Natural killer cell treated with Interleukin-12 subunit alpha and Interleukin-12 subunit beta and Interleukin-15 and Interleukin-18, amount 100 ng/mL, for 72 hours (primary cell): Measurements from ENCODE around the gene FBXO21. TPM values are rescaled to one million over a fixed set of nuclear protein-coding genes. Genes with fewer than 3 reads are reported as not detected.
A peak's percentile ranks its signal among the peaks of the same experiment; 100 is the strongest.
"Not testable (repeated sequence)": the region's sequence is repeated elsewhere in the genome, so short reads cannot be mapped to it uniquely, and the experiment has no call there.

Source experiments
- ATAC-seq, 2 donors: fragments of 150-1000 bp; cut with Tn5 transposase in 1 of 2; sonication (Bioruptor Pico), chemical (Tn5 transposase) in 1 of 2; 2 replicates each; pipeline ENCODE4 v1.10.0; 2021
- DNase-seq: peaks from one replicate; pipeline ENCODE4 v3.0.0; 2022; ENCODE audit warnings: low spot score
- H3K27ac Mint-ChIP-seq, 2 donors: 1 replicate in 1 of 2; 2 replicates in 1 of 2; pipeline ENCODE4 v1.8.0; 2022; ENCODE audit warnings: mixed read lengths in 2 of 2, mild to moderate bottlenecking in 1 of 2, moderate library complexity in 1 of 2
- H3K27me3 Mint-ChIP-seq, 2 donors: 1 replicate in 1 of 2; 2 replicates in 1 of 2; pipeline ENCODE4 v1.8.0; 2022; ENCODE audit warnings: mixed read lengths in 2 of 2
- H3K36me3 Mint-ChIP-seq: one replicate; pipeline ENCODE4 v1.8.0; 2022; ENCODE audit warnings: mixed read lengths
- H3K4me1 Mint-ChIP-seq, 2 donors: 1 replicate in 1 of 2; 2 replicates in 1 of 2; pipeline ENCODE4 v1.8.0; 2022; ENCODE audit warnings: low read depth in 2 of 2, mixed read lengths in 2 of 2, mild to moderate bottlenecking in 1 of 2
- H3K4me3 Mint-ChIP-seq: one replicate; pipeline ENCODE4 v1.8.0; 2022; ENCODE audit warnings: mixed read lengths
- H3K9me3 Mint-ChIP-seq: 2 replicates; pipeline ENCODE4 v1.8.0; 2022; ENCODE audit warnings: mixed read lengths
- total RNA-seq, 2 donors: library from RNA; stranded (reverse); gene quantifications; one replicate each; pipeline ENCODE4 v1.2.3, GENCODE V29; 2022

Gene FBXO21
- total RNA-seq, 2 donors from 2014 or later: 30.4 to 37.7 TPM

- Mint-ChIP-seq H3K4me3 (no peak overlapping the region), H3K4me1 (no peaks in the 10 kb centered on the region), H3K9me3 (no peaks in the 10 kb centered on the region), H3K27me3 (no peaks in the 10 kb centered on the region), H3K36me3 (no peaks in the 10 kb centered on the region), H3K27ac (no peak overlapping the region)
- DNase-seq (no peak), ATAC-seq (no peak)
These were observed 78.3 kb downstream of the FBXO21 start for GRCh38 chr12:117111821-117112595.

GRCh38 chr12:117111386-117111785 is 78.9 kb downstream of the FBXO21 start:
- H3K4me1 Mint-ChIP-seq: no peaks in the 10 kb centered on the region
- DNase-seq (no peak), ATAC-seq (peak in 1 of 2 donors; percentile 24)
- no peak overlapping the region for H3K4me3 Mint-ChIP-seq
- no peaks in the 10 kb centered on the region for H3K9me3 Mint-ChIP-seq
- peaks cover 0 to 2% of the 10 kb centered on the region in 2 donors for H3K27me3 Mint-ChIP-seq
- H3K27ac Mint-ChIP-seq: no peak overlapping the region
- H3K36me3 Mint-ChIP-seq: no peaks in the 10 kb centered on the region

- Mint-ChIP-seq H3K9me3 (no peaks in the 10 kb centered on the region), H3K4me1 (peaks cover 7% of the 10 kb centered on the region in 2 donors), H3K4me3 (no peak overlapping the region), H3K27me3 (peaks cover 0 to 10% of the 10 kb centered on the region in 2 donors), H3K36me3 (no peaks in the 10 kb centered on the region), H3K27ac (no peak overlapping the region)
- no peak for ATAC-seq
- DNase-seq: no peak
These were observed 80.2 kb downstream of the FBXO21 start for GRCh38 chr12:117109943-117110635.

- Mint-ChIP-seq H3K4me3 (no peak overlapping the region), H3K36me3 (no peaks in the 10 kb centered on the region), H3K27ac (peak overlapping the region in 1 of 2 donors; percentile 6), H3K9me3 (no peaks in the 10 kb centered on the region), H3K4me1 (peaks cover 7% of the 10 kb centered on the region in 2 donors), H3K27me3 (peaks cover 0 to 12% of the 10 kb centered on the region in 2 donors)
- peak; percentile 53 to 55 for ATAC-seq
- no peak for DNase-seq
These were observed 84.4 kb downstream of the FBXO21 start for GRCh38 chr12:117105902-117106301.

- H3K4me3 Mint-ChIP-seq, H3K27ac Mint-ChIP-seq, H3K4me1 Mint-ChIP-seq, ATAC-seq, H3K36me3 Mint-ChIP-seq, DNase-seq, H3K9me3 Mint-ChIP-seq: not testable (repeated sequence)
- peaks cover 0 to 12% of the 10 kb centered on the region in 2 donors for H3K27me3 Mint-ChIP-seq
These were observed 86.3 kb downstream of the FBXO21 start for GRCh38 chr12:117104003-117104402.

- no peak overlapping the region for H3K27ac Mint-ChIP-seq
- H3K4me3 Mint-ChIP-seq: no peak overlapping the region
- no peaks in the 10 kb centered on the region for H3K9me3 Mint-ChIP-seq
- peaks cover 10 to 13% of the 10 kb centered on the region in 2 donors for H3K4me1 Mint-ChIP-seq
- H3K36me3 Mint-ChIP-seq: no peaks in the 10 kb centered on the region
- peaks cover 0 to 12% of the 10 kb centered on the region in 2 donors for H3K27me3 Mint-ChIP-seq
- ATAC-seq (no peak), DNase-seq (no peak)
These were observed 87.5 kb downstream of the FBXO21 start for GRCh38 chr12:117102800-117103181.

- Mint-ChIP-seq H3K4me3 (no peak overlapping the region), H3K9me3 (no peaks in the 10 kb centered on the region), H3K4me1 (peaks cover 16 to 19% of the 10 kb centered on the region in 2 donors), H3K36me3 (no peaks in the 10 kb centered on the region), H3K27ac (no peak overlapping the region), H3K27me3 (peaks cover 0 to 12% of the 10 kb centered on the region in 2 donors)
- DNase-seq: no peak
- no peak for ATAC-seq
These were observed 88.1 kb downstream of the FBXO21 start for GRCh38 chr12:117101953-117102799.

- no peaks in the 10 kb centered on the region for H3K9me3 Mint-ChIP-seq
These were observed 89.2 kb downstream of the FBXO21 start for GRCh38 chr12:117100851-117101673.

GRCh38 chr12:117100251-117100650 is 90.0 kb downstream of the FBXO21 start:
- ATAC-seq (no peak), DNase-seq (no peak)
- H3K36me3 Mint-ChIP-seq: no peaks in the 10 kb centered on the region
- no peak overlapping the region for H3K27ac Mint-ChIP-seq
- H3K9me3 Mint-ChIP-seq: no peaks in the 10 kb centered on the region
- peaks cover 0 to 2% of the 10 kb centered on the region in 2 donors for H3K27me3 Mint-ChIP-seq
- peak overlapping the region; percentile 69 for H3K4me3 Mint-ChIP-seq
- peaks cover 16 to 18% of the 10 kb centered on the region in 2 donors for H3K4me1 Mint-ChIP-seq

More at GRCh38 chr12:117100851-117101673, 89.2 kb downstream of the FBXO21 start:
- ATAC-seq (no peak), DNase-seq (no peak)
- H3K27ac Mint-ChIP-seq: no peak overlapping the region
- H3K36me3 Mint-ChIP-seq: no peaks in the 10 kb centered on the region
- H3K4me1 Mint-ChIP-seq: peaks cover 20 to 24% of the 10 kb centered on the region in 2 donors
- H3K27me3 Mint-ChIP-seq: peaks cover 0 to 7% of the 10 kb centered on the region in 2 donors
- H3K4me3 Mint-ChIP-seq: no peak overlapping the region

- ATAC-seq (peak; percentile 64 to 72), DNase-seq (peak; percentile 70)
- H3K4me1 Mint-ChIP-seq: peaks cover 20 to 25% of the 10 kb centered on the region in 2 donors
- peak overlapping the region; percentile 82 for H3K4me3 Mint-ChIP-seq
- no peaks in the 10 kb centered on the region for H3K9me3 Mint-ChIP-seq
- peak overlapping the region in 1 of 2 donors; percentile 54 for H3K27ac Mint-ChIP-seq
- H3K36me3 Mint-ChIP-seq: no peaks in the 10 kb centered on the region
- peaks cover 0 to 2% of the 10 kb centered on the region in 2 donors for H3K27me3 Mint-ChIP-seq
These were observed 91.7 kb downstream of the FBXO21 start for GRCh38 chr12:117098361-117099217.

GRCh38 chr12:117098024-117098360 is 92.3 kb downstream of the FBXO21 start:
- Mint-ChIP-seq H3K36me3 (no peaks in the 10 kb centered on the region), H3K4me1 (peaks cover 20 to 29% of the 10 kb centered on the region in 2 donors), H3K27me3 (peaks cover 0 to 2% of the 10 kb centered on the region in 2 donors), H3K4me3 (peak overlapping the region; percentile 82), H3K9me3 (no peaks in the 10 kb centered on the region), H3K27ac (peak overlapping the region in 1 of 2 donors; percentile 54)
- DNase-seq (no peak), ATAC-seq (peak in 1 of 2 donors; percentile 25)

- DNase-seq (no peak), ATAC-seq (no peak)
- peaks cover 20 to 29% of the 10 kb centered on the region in 2 donors for H3K4me1 Mint-ChIP-seq
These were observed 93.1 kb downstream of the FBXO21 start for GRCh38 chr12:117097159-117097558.

More at GRCh38 chr12:117097159-117097558, 93.1 kb downstream of the FBXO21 start:
- H3K27ac Mint-ChIP-seq: peak overlapping the region in 1 of 2 donors; percentile 2
- H3K4me3 Mint-ChIP-seq: peak overlapping the region; percentile 82
- H3K36me3 Mint-ChIP-seq: no peaks in the 10 kb centered on the region
- peaks cover 0 to 2% of the 10 kb centered on the region in 2 donors for H3K27me3 Mint-ChIP-seq
- H3K9me3 Mint-ChIP-seq: no peaks in the 10 kb centered on the region
